ENCODE data around the gene POLE. TPM values are rescaled to one million over a fixed set of nuclear protein-coding genes. Genes with fewer than 3 reads are reported as not detected.
A peak's percentile ranks its signal among the peaks of the same experiment; 100 is the strongest.

Gene POLE
- total and polyA plus RNA-seq, 8 donors = 29.2 to 60.5 (median 56.0) TPM

DNA sequence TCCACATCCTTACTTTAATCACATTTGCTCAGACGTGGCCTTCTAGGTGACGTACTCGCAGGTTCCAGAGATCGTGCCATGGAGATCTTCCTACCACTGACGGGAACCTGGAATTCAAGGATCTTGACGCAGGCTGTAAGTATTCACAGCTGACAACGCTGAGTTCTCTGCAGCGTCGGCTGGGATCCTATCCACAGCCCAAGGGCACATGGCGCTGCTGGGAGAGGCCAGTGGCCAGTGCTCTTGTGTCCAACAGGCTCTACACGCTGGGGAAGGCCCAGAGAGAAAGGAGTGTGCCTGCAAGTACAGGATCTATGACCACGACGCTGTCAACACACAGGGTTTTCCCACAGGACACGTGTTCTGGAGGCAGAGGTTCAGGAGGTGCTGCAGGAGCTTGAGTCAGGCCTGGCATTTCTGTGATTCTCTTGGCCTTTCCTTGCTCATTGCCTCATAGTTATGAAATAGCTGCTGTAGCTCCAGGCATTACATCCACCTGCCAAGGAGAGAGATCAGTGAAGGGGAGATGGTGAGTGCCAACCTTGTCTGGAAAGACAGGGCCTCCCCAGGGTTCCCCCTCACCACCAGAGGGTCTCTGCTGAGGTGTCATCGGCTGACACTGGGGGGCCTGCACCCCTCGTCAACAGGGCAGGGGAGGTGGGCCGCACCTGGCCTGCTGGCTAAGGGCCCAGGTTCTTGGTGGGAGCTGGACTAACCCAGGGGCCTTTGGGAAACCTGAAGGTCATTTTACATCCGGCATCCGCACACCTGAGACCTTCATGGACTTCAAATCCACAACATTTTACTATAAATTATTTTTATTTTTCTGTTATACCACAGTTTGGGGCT, 98.1 kb downstream of the POLE start:
- Histone ChIP-seq H3K4me1 (peaks cover 0 to 3% of the 10 kb centered on the region in 2 donors), H3K36me3 (no peaks in the 10 kb centered on the region), H3K27ac (no peak overlapping the region), H3K27me3 (no peaks in the 10 kb centered on the region), H3K9me3 (no peaks in the 10 kb centered on the region), H3K4me3 (no peak overlapping the region)
- intact Hi-C loops (cut with DNase I) = no loop called here
- DNase-seq (peak in 1 of 4 donors; percentile 61), ATAC-seq (no peak)
- no peak for TF ChIP-seq CTCF (IDR thresholded peaks at IDR 0.05)

DNA sequence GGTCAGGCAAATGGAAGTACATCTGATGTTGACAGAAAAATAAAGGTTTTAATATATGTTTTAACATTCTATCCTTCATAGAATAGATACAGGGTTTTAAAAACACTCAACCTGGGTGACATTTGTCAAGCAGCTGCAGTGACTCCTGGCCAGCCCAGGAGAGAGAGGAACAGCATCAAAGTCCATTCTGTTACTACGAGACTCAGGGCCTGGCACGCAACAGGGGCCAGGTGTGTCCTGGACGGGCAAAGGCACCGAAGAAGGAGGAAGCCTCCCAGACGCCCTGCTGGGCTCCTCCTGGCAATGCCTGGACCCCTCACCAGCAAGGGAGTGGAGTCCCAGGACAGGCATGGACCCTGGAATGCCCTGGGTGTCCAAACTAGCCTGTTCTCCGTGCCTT, 98.8 kb downstream of the POLE start:
- Histone ChIP-seq H3K9me3 (no peaks in the 10 kb centered on the region), H3K27me3 (no peaks in the 10 kb centered on the region), H3K36me3 (no peaks in the 10 kb centered on the region), H3K27ac (no peak overlapping the region), H3K4me3 (no peak overlapping the region), H3K4me1 (no peaks in the 10 kb centered on the region)
- DNase-seq = peak in 1 of 4 donors; percentile 47
- no peak for TF ChIP-seq CTCF (IDR thresholded peaks at IDR 0.05)
- no peak for ATAC-seq
- intact Hi-C loops (cut with DNase I) = no loop called here

- Histone ChIP-seq H3K27me3 (no peaks in the 10 kb centered on the region), H3K4me1 (no peaks in the 10 kb centered on the region), H3K9me3 (no peaks in the 10 kb centered on the region), H3K4me3 (no peak overlapping the region), H3K27ac (no peak overlapping the region), H3K36me3 (no peaks in the 10 kb centered on the region)
- intact Hi-C loops (cut with DNase I) = no loop called here
- TF ChIP-seq CTCF (IDR thresholded peaks at IDR 0.05) = no peak
- DNase-seq (no peak), ATAC-seq (no peak)
Observed at GRCh38 chr12:132587781-132588180, 99.4 kb downstream of the POLE start.

DNA sequence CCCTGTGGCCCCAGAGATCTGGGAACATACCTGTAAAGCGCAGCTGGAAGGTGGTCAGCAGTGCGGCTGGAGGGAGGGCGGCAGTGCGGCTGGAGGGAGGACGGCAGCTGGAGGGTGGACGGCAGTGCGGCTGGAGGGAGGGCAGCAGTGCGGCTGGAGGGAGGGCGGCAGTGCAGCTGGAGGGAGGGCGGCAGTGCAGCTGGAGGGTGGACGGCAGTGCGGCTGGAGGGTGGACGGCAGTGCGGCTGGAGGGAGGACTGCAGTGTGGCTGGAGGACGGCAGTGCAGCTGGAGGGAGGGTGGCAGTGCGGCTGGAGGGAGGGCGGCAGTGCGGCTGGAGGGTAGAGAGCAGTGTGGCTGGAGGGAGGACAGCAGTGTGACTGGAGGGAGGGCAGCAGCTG, 100.2 kb downstream of the POLE start:
- no peaks in the 10 kb centered on the region for H3K27me3 ChIP-seq
- intact Hi-C loops (cut with DNase I) = no loop called here
- peaks cover 0 to 6% of the 10 kb centered on the region in 2 donors for H3K36me3 ChIP-seq
- no peak overlapping the region for H3K27ac ChIP-seq
- H3K4me3 ChIP-seq = no peak overlapping the region
- no peaks in the 10 kb centered on the region for H3K9me3 ChIP-seq
- no peaks in the 10 kb centered on the region for H3K4me1 ChIP-seq
- ATAC-seq = no peak
- DNase-seq = peak in 1 of 4 donors; percentile 42
- TF ChIP-seq CTCF (IDR thresholded peaks at IDR 0.05) = no peak

- H3K27ac ChIP-seq = no peak overlapping the region
- H3K4me1 ChIP-seq = no peaks in the 10 kb centered on the region
- no peaks in the 10 kb centered on the region for H3K9me3 ChIP-seq
- peak in 1 of 4 donors; percentile 76 for DNase-seq
- peaks cover 0 to 9% of the 10 kb centered on the region in 2 donors for H3K36me3 ChIP-seq
- no peak for ATAC-seq
- intact Hi-C loops (cut with DNase I) = no loop called here
- no peaks in the 10 kb centered on the region for H3K27me3 ChIP-seq
- TF ChIP-seq CTCF (IDR thresholded peaks at IDR 0.05) = no peak
- no peak overlapping the region for H3K4me3 ChIP-seq
Observed at GRCh38 chr12:132585177-132585576, 102.0 kb downstream of the POLE start.
